ENCODE data around the gene FLOT2.
"Not testable (repeated sequence)": the region's sequence is repeated elsewhere in the genome, so short reads cannot be mapped to it uniquely, and the experiment has no call there.

Gene FLOT2

DNA sequence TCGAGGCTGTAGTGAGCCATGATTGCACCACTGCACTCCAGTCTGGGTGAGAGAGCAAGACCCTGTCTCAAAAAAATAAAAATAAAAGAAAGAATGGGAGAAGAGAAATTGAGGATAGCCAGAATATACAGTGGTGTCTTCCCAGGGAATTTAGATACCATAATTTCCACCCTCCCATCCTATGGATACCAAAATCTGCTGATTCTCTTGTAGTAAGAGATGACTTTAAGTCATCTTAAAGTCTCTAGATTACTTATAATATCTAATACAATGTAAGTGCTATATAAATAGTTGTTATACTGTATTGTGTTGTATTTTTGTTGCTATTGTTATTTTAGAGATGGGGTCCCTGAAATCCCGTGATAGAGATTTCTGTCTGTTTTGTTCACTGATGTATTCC lies 44.2 kb downstream of the FLOT2 start:
- no peak for DNase-seq

DNA sequence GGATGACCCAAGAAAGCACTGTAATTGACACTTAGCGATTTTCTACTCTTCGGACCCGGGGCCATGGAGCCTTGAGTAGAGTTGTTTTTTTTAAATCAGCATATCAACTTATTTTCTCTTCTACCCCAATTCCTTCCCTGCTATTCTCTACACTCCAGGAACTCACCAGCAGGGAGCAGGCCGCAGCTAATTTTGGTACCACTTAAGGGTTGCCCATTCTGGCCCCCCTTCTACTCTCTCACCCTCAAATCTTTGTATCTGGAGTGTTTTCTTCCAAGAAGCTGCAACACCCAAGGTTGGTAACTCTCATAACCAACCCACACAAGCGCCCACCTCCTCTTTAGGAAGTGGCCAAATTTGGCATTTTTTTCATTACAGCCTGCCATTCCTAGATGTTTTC lies 48.3 kb downstream of the FLOT2 start:
- DNase-seq = peak in 6 of 58 donors; percentile 1 to 15 (median 12)

DNA sequence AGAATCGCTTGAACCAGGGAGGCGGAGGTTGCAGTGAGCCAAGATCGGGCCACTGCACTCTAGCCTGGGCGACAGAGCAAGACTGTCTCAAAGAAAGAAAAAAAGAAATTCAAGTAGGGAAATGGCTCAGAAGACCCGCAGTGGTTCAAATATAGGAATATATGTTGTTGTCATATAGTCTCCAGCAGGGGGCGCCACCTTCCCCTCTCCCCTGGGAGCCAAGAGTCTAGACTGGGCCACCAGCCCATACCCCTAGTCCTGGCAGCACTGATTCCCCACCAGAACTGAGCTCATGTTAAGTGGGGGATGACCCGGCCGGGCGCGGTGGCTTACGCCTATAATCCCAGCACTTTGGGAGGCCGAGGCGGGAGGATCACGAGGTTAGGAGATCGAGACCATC lies 48.9 kb downstream of the FLOT2 start:
- peak in 1 of 58 donors; percentile 4 for DNase-seq

DNA sequence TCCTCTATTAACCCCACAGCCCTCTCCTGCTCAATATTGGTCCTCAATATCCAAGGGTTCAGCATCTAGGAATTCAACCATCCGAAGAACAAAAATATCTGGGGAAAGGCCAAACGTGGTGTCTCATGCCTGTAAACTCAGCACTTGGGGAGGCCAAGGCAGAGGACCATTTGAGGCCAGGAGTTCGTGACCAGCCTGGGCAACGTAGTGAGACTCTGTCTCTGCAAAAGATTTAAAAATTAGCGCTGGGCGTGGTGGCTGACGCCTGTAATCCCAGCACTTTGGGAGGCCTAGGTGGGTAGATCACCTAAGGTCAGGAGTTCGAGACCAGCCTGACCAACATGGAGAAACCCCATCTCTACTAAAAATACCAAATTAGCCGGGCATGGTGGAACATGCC lies 50.8 kb downstream of the FLOT2 start:
- not testable (repeated sequence) for DNase-seq

DNA sequence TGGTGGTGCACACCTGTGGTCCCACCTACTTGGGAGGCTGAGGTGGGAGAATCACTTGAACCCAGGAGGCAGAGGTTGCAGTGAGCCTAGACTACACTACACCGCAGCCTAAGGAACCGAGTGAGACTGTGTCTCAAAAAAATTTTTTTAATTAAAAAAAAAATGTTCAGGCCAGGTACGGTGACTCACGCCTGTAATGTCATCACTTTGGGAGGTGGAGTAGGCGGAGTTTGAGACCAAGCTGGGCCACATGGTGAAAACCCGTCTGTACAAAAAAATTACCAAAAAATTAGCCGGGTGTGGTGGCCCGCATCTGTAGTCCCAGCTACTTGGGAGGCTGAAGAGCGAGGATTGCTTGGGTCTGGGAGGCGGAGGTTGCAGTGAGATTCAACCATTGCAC lies 51.3 kb downstream of the FLOT2 start:
- no peak for DNase-seq

DNA sequence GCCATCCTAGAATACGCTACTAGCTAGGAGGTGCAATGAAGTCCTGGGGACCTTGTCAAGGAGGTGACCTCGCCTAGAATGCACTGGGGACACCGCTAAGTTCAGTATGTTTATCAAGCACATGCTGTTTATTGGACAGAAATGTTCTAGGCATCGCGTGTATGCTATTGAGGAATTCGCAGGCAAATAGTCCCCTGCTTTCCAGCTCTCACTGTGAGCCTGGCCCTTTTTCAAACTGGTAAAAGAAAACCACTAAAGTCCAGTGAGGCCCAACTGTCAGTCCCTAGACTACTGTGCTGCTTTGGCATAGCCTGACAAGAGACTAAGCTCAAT lies 53.8 kb downstream of the FLOT2 start:
- DNase-seq = no peak

DNA sequence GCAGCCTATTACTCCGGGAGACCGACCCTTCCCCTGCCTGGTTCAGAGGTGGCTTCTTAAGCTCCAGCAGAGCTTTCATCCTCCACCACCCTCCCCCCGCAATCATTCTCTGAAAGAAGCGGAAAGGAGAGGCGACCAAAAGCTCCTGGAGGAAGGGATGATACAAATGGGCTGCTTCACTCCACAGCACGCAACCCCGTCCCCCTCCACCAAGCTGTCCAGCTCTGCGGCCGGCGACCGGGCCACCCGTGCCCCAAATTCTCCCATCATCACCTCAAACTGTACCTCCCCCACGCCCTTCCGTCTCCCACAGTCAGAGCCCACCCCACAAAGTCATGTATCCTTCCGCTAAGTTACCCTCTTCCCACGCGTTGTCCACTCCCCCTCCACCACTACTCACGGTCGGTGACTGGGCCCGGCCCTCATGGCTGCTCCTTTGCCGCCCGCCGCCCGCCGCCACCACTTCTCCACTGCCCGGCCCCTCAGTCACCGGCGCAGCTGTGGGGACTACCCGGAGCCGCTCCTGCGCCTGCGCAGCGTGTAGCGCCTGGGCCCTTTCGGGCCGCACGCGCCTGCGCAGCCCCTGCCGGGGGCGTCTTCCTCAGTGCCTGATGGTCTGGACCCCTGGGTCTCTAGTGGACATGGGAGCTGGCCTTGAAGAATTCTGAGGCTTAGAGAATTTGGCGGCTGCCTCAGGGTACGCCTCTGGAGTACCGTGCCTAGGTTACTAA lies 55.1 kb downstream of the FLOT2 start, which contains the start of gene FAM222B:
Gene FAM222B, minus strand, starts transcription at position 509 of the 731 bp plus-strand sequence. CDS start 76,123 bp downstream, outside the sequence.
- peak; percentile 14 to 86 (median 74) for DNase-seq

DNA sequence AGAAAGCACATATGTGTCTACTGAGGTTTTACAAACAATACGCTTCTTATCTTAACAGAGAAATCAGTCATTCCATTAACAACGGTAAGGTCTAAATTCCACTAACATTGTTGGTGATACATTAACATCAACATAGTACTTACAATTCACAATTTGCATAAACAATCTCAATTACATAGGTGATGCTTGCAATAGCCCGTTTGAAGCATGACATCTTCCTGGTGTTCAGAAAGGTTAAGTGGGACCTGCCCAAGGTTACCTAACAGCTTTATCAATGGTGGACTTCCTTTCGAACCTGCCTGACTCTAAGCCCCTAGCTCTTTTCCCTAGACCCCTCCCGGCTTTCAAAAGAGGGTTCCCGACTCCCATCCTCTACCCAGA lies 55.6 kb downstream of the FLOT2 start:
- no peak for DNase-seq

DNA sequence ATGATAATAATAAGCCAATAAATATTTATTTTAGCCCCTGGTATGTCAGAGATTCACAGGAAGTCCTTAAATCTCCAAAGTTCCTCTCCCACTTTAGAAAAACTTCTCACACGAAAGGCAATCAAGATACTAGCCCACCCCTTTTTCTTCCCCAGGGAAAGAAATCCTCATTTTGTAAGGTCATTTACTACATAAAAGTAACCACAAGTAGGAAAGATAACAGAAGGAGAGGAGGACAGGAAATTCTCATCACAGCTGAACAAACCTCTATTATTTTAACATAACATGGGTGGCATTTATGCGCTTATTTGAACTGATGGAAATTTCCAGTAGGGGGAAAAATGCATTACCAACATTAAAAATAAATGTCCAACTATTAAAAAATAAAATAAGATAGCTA lies 58.3 kb downstream of the FLOT2 start:
- DNase-seq = no peak

DNA sequence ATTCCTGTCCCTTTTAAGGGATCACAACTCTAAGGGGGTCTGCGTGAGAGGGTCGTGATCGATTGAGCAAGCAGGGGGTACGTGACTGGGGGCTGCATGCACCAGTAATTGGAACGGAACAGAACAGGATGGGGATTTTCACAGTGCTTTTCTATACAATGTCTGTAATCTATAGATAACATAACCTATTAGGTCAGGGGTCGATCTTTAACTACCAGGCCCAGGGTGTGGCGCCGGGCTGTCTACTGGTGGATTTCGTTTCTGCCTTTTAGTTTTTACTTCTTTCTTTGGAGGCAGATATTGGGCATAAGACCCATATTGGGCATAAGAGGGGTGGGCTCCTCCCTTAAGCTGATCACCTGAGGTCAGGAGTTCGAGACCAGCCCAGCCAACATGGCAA lies 61.0 kb downstream of the FLOT2 start:
- DNase-seq = not testable (repeated sequence)

DNA sequence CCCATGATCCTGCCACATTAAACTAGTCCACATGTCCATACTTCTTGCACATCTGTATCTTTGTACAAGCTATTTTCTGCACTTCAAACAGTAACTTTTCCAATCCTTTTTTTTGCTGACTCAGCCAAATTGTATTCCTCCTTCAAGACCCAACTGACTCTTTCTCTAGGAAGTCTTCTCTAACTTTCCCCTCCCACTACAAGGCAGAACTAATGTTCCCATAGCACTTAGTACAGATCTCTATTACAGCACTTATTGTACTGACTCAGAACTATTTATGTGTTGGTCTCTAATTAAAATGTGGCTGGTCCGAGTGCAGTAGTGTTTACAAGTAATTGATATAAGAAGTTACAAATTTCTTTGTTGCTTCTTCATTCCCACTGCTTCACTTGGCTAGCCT lies 63.1 kb downstream of the FLOT2 start:
- no peak for DNase-seq

All from anterior cingulate cortex (tissue), 58 donors.